MV-4-11 (cell line): ENCODE measurements around the gene PRR19.
A peak's percentile ranks its signal among the peaks of the same experiment; 100 is the strongest.

Experiments used
- DNase-seq: peaks from one replicate; lab custom pipeline; 2025; lab: John Stamatoyannopoulos, UW

PRR19 gene

GRCh38 chr19:42349378-42350107 lies 47.6 kb downstream of the PRR19 start:
- DNase-seq: no peak

GRCh38 chr19:42350417-42350816 lies 48.5 kb downstream of the PRR19 start:
- no peak for DNase-seq

- no peak for DNase-seq
Measured at GRCh38 chr19:42351079-42351735, 49.3 kb downstream of the PRR19 start.

- DNase-seq: peak; percentile 23
Measured at GRCh38 chr19:42352301-42353259, 50.6 kb downstream of the PRR19 start.

- no peak for DNase-seq
Measured at GRCh38 chr19:42353341-42354015, 51.5 kb downstream of the PRR19 start.

GRCh38 chr19:42355896-42356295 lies 54.0 kb downstream of the PRR19 start:
- DNase-seq: no peak

GRCh38 chr19:42356686-42357085 lies 54.8 kb downstream of the PRR19 start:
- DNase-seq: no peak

GRCh38 chr19:42357290-42357689 lies 55.4 kb downstream of the PRR19 start:
- no peak for DNase-seq
